ENCODE measurements around the gene KBTBD6. TPM values are rescaled to one million over a fixed set of nuclear protein-coding genes. Genes with fewer than 3 reads are reported as not detected.
A peak's percentile ranks its signal among the peaks of the same experiment; 100 is the strongest.

Gene KBTBD6
- total and polyA plus RNA-seq, 2 of the 8 experiments (the other 6 are each of a cell fraction or from before 2014, with no cell fraction given), result 4.5 to 11.3 TPM

DNA sequence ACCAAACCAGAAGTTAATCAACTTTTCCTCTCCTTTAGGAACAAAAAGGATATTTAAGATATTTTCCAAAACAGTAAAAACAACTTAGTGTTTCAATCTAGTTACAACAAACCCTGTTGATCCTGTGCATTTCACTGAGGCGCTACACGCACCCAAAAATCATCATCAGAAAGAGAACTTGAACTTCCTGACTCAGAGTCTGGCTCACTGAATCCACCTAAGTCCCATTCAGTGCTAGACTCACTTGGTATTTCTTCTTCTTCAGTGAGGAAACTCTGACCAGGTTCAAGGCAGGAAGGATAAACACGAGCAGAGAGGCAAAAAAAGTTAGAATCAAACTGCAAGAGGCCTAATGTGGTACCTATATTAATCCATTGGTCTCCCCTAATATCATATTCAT lies 2.2 kb downstream of the KBTBD6 start:
- Histone ChIP-seq H3K9ac (replicated peaks in 1 of 4; ENCODE audit: extremely low read depth in 1 of 4, low read depth in 3 of 4, low read length in 3 of 4) (no peak overlapping the region; a peak in 1 of 7 replicates), H3K4me3 (ENCODE audit: extremely low read depth in 1 of 4, insufficient read depth in 2 of 4, low read depth in 3 of 4, low read length in 4 of 4) (peak overlapping the region in 1 of 4 experiments; percentile 38; a peak in 2 of 8 replicates), H2BK15ac (ENCODE audit: low read length) (no peak overlapping the region), H3K4ac (replicated peaks; ENCODE audit: insufficient read length, low read depth, low read length) (no peak overlapping the region), H2AK5ac (ENCODE audit: low read depth, low read length) (no peak overlapping the region), H3K56ac (replicated peaks; ENCODE audit: insufficient read length, low read depth, low read length) (no peak overlapping the region), H4K91ac (replicated peaks; ENCODE audit: insufficient read length, low read length) (no peak overlapping the region), H3K4me1 (replicated peaks in 1 of 4; ENCODE audit: control insufficient read depth in 3 of 4, insufficient read depth in 4 of 4, low read length in 3 of 4) (peaks cover 3 to 11% (median 8%) of the 10 kb centered on the region in 4 experiments; a peak in 5 of 7 replicates), H3K27ac (ENCODE audit: low read depth, low read length) (no peak overlapping the region), H3K14ac (ENCODE audit: insufficient read length) (no peak overlapping the region), H2BK5ac (ENCODE audit: low read depth, low read length) (no peak overlapping the region), H3K23ac (ENCODE audit: insufficient read length) (no peak overlapping the region), H3K23me2 (ENCODE audit: low read depth, low read length) (peaks cover 10% of the 10 kb centered on the region; the same call in 1 of the 2 replicates), H2BK12ac (ENCODE audit: low read depth, low read length) (no peak overlapping the region), H3K27me3 (replicated peaks in 1 of 4; ENCODE audit: control insufficient read depth in 3 of 4, extremely low read depth in 1 of 4, insufficient read depth in 3 of 4, low read length in 3 of 4) (no peaks in the 10 kb centered on the region), H3K4me2 (ENCODE audit: insufficient read depth in 1 of 2, low read depth in 2 of 2, low read length in 2 of 2) (peak overlapping the region; percentile 58 to 90), H3K79me2 (ENCODE audit: control insufficient read depth in 1 of 2, insufficient read depth in 2 of 2, low read length in 2 of 2) (peaks cover 4 to 39% of the 10 kb centered on the region in 2 experiments; a peak in 3 of 4 replicates), H3K36me3 (ENCODE audit: control insufficient read depth in 2 of 4, insufficient read depth in 4 of 4, low read length in 3 of 4) (peaks cover 0 to 3% (median 0%) of the 10 kb centered on the region in 4 experiments; a peak in 2 of 8 replicates), H2AFZ (ENCODE audit: low read length) (no peak overlapping the region), H3K18ac (ENCODE audit: extremely low read depth, low read length) (no peak overlapping the region), H4K8ac (ENCODE audit: extremely low read depth, insufficient read depth, low read length) (no peak overlapping the region), H4K20me1 (replicated peaks in 1 of 2; ENCODE audit: control insufficient read depth in 1 of 2, insufficient read depth in 2 of 2, low read length in 2 of 2) (peaks cover 0 to 10% of the 10 kb centered on the region in 2 experiments), H2BK20ac (ENCODE audit: low read length) (no peak overlapping the region), H4K5ac (ENCODE audit: insufficient read length, low read depth, low read length) (no peak overlapping the region), H2BK120ac (replicated peaks; ENCODE audit: low read depth, low read length) (no peak overlapping the region), H3K79me1 (ENCODE audit: low read depth, low read length) (peaks cover 7% of the 10 kb centered on the region; the same call in 1 of the 2 replicates), H3K9me3 (ENCODE audit: insufficient read depth in 2 of 2, low read depth in 1 of 2, low read length in 1 of 2) (no peaks in the 10 kb centered on the region)
- 93% methylated on average over 3 of the region's 3 CpGs; no CpG with 5 or more reads in 1 of the 2 experiments for WGBS, 2 experiments (ENCODE audit: extremely low coverage in 1 of 2, insufficient coverage in 1 of 2, insufficient read length in 1 of 2, insufficient replicate concordance in 2 of 2, low coverage in 1 of 2, low lambda C conversion rate in 2 of 2, missing lambda C conversion rate in 1 of 2)
- TF ChIP-seq TAF7 (optimal IDR thresholded peaks at IDR 0.05; ENCODE audit: borderline replicate concordance, low read depth, low read length) (no peak), SUZ12 (IDR thresholded peaks at IDR 0.05; ENCODE audit: low read length) (no peak), BACH1 (IDR thresholded peaks at IDR 0.05; ENCODE audit: low read length) (no peak)
- FAIRE-seq, result no peak
- ChIA-PET CTCF (ENCODE audit: partially characterized antibody) (no interaction called here), POLR2A (ENCODE audit: partially characterized antibody) (no interaction called here)
- DNase-seq (ENCODE audit: low read depth in 1 of 2, low spot score in 2 of 2), result no peak

Measured in H1 (cell line).